NCI-H2107 (cell line): ENCODE results near the gene MAN1A1.

Experiments
- DNase-seq: peaks from one replicate; lab custom pipeline; 2025; lab: John Stamatoyannopoulos, UW

MAN1A1 gene

DNA sequence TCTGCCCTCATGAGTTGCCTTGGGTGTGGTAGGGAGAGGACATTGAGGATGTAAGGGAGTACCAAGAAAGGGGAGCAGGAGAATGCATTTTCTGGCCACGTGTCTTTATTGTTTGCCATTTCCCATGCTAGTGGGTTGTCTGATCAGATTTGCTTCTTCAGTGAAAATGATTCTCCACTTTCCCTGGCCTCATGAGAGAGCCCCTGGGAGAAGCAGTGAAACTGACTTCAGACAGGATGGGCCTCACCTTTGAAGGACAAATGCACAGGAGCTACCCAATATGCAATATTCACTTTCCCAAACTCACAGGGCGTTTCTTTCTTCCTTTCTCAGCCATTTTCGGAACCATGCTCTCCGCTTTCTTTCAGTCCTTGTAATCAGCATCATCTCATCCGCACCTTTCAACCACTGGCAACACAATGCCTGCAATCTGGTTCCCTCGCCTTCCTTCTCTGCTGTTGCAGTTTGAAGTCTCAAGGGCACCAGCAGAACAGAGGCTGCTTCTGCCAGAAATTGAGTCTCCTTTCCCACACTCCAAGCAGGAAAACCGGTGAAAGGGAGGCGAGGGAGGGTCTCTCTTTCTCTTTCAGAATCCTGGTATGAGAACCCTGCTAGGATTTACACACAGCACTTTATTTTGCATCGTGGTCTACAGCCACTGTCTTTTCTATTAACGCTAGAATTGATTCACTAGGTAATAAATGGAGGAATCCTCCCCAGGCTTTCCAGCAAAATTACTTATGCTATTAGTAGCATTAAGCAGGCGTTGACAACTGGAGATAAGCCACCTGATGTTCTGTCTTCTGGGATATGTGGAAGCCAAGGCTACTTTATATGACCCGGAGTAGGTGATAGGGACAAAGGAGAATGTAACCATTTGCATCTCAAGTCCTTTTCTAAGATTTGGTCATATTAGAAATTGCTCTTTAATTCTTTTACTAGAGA, 209.1 kb downstream of the MAN1A1 start:
- no peak for DNase-seq

DNA sequence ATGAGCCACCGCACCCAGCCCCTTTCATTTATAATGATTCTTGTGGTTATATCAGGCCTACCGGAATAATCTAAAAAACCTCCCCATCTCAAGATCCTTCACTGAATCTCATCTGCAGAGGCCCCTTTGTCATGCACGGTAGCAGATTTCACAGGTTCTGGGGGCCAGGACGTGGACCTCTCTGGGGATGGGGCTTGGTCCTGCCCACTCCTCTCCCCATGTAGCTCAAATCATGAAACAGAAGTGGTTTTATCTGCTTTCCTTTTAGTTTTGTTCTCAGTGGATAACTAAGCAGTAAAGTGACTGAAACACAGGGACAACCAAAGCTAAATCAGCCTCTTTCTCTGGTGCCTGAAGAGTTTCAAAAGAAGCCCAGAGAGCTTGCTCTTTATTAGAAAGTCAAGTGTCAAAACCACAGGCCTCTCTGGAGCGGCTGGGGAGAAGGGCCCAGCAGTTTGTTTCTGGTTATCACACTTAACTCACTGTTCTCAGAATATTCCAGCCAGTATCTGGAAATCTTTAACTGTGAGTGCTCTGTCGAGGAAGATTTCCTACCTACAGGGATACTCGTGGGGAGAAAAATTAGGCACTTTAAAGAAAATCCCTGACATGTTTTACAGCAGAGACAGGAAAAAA, 210.5 kb downstream of the MAN1A1 start:
- no peak for DNase-seq

DNA sequence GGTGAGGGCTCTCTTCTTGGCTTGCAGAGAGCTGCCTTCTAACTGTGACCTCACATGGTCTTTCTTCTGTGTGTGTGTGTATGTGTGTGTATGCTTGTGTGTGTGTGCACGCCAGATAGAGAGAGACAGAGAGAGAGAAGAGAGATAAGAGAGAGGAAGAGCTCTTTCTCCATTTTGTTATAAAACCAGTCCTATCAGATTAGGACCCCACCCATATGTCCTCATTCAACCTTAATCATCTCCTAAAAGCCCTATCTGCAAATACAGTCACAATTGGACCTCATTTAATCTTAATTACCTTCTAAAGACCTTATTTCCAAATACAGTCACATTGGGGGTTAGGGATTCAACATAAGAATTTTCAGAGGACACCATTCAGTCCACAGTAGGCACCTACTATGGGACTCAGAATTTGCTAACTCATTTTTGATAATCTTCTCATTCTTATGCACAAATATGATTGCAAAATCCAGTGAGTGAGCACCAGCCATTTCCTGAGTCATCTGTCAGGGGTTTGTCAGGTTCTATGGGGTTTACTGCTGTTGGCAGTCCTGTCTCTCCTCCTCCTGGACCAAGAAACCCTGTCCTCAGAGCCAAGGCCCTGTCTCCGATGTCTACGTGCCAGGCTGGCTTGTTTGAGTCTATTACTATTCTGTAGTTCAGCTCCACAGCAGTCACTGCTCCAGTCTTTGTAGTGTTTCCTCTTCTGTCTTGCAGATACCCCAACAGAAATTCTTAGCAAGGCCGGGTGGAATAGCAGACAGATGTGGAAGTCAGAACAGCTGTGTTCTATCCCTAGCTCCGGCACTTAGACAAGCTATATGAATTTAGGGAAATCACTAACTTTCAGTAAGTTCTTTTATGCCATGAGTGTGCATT, 212.1 kb downstream of the MAN1A1 start:
- no peak for DNase-seq

- DNase-seq, result no peak
These were observed 214.8 kb downstream of the MAN1A1 start for GRCh38 chr6:119134752-119135151.

DNA sequence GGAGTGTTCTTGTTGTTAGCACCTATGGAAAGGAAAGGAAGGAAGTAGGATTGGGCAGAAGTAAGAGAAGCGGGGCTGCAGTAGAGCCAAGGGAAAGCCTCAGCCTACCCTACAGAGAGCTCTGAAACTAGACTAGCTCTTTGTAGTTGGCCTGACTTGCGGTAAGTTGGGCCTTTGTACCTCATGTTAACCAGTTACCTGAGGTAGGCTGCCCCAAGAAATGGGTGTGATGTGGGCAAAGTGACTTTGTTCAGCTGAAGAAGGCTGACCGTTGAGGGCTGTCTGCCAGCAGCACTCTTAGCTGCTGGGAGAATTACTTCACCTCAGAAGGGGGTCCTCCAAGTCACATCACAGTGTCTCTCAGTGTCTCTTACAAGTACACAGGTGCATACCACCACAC, 216.2 kb downstream of the MAN1A1 start:
- DNase-seq, result no peak

- no peak for DNase-seq
These were observed 217.1 kb downstream of the MAN1A1 start for GRCh38 chr6:119132261-119132981.

GRCh38 chr6:119129968-119130484, 219.5 kb downstream of the MAN1A1 start:
- DNase-seq, result no peak

DNA sequence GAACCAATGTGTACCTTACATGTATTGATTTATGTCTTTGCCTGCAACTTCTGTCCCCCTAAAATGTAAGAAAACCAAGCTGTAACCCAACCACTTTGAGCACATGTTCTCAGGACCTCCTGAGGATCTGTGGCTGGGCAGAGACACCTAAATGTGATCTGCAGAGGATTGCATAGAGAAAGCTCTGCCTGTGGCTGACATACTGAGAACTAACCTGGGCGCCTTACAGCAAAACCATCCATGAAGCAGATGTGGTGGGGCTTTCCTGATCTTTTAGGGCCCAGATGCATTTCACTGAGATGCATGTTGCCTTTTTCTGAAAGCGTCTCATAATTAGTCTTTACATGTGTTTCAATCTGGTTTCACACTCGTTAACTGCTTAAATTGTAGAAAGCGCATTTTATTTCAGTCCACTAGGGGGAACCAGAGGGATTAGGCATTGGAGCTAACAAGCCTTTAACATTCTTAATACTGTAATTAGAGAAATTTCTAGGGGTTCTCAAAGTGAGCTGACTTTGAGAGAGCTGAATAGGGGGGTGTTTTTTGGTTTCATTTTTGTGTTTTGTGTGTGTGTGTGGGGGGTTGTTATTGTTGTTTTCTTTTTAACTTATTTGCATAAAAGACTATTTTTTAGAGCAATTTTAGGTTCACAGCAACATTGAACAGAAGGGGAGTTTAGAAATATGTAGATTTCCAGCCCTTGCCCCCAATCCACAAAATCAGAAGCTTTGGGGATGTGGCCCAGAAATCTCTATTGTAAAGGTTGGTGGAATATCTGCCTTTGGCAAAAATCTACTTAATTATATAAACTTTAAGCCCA, 220.2 kb downstream of the MAN1A1 start:
- DNase-seq, result peak; percentile 31

DNA sequence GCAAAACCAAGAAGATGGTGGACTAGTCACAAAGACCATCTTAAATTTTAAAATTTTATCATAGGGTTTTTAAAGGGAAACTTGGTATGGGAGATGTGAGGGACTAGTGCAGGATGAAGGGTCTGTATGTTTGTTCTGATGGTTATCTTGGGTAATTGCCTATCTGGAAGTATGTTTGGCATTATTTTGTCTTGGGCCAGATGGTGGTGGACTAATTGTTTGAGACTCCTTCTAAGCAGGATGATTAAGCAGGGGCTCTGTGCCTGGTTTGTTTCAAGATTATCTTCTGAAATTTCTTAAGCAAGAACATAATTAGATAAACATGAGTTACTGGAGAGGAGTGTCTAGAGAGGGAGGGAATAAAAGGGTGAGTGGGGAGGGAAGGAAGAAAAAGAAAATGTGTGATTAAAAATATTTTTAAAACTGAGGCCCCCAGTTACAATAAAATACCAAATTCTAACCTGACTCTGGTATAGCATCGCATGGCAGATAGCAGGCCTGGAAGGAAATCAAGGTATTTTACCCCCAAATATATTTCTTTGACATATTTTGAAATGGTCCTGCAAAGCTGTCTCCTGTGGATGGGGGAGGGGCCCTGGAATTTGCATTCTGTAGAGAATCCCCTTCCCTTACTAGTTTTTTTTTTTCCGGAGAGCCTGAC, 221.2 kb downstream of the MAN1A1 start:
- no peak for DNase-seq

GRCh38 chr6:119127627-119128026, 221.9 kb downstream of the MAN1A1 start:
- DNase-seq, result no peak
